GM12865 (cell line): ENCODE results near the gene TSPAN13.

Source experiments
- DNase-seq: peaks from one replicate; pipeline ENCODE4 v3.0.0; 2010; ENCODE audit warnings: low read depth
- H3K4me3 ChIP-seq: 2 replicates; pipeline ENCODE4 v1.5.1; 2011; ENCODE audit warnings: mild to moderate bottlenecking, low read depth, low read length, control low read depth
- TF ChIP-seq, protein P1 (sequence below): IDR thresholded peaks from 2 replicates; pipeline ENCODE4 v1.5.1; 2011; ENCODE audit warnings: low read length, control low read depth, low read depth, inconsistent platforms; ENCODE audit not compliant: insufficient read depth; ENCODE audit errors: missing control alignments

TSPAN13 gene

DNA sequence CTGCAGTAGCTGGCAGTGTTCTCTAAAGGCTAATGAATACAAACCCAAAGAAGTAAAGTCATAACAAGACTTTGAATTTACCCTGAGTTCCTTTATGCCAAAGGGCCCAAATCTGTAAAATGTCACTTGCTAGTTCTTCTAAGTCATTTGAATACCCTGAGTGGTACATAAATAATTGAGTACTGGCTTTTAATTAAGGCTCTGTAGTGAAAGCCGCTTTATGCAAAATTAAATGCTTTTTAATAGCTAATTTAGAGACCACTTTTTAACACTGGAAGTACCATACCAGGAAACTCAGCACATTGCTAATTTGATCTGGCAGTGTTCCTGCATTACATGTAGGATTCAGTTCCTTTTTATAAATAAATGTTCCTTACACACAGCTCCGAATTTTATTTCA lies 24.0 kb upstream of the TSPAN13 start:
- no peak for DNase-seq
- no peak overlapping the region for H3K4me3 ChIP-seq
- TF ChIP-seq, protein P1, sequence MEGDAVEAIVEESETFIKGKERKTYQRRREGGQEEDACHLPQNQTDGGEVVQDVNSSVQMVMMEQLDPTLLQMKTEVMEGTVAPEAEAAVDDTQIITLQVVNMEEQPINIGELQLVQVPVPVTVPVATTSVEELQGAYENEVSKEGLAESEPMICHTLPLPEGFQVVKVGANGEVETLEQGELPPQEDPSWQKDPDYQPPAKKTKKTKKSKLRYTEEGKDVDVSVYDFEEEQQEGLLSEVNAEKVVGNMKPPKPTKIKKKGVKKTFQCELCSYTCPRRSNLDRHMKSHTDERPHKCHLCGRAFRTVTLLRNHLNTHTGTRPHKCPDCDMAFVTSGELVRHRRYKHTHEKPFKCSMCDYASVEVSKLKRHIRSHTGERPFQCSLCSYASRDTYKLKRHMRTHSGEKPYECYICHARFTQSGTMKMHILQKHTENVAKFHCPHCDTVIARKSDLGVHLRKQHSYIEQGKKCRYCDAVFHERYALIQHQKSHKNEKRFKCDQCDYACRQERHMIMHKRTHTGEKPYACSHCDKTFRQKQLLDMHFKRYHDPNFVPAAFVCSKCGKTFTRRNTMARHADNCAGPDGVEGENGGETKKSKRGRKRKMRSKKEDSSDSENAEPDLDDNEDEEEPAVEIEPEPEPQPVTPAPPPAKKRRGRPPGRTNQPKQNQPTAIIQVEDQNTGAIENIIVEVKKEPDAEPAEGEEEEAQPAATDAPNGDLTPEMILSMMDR, result no peak

DNA sequence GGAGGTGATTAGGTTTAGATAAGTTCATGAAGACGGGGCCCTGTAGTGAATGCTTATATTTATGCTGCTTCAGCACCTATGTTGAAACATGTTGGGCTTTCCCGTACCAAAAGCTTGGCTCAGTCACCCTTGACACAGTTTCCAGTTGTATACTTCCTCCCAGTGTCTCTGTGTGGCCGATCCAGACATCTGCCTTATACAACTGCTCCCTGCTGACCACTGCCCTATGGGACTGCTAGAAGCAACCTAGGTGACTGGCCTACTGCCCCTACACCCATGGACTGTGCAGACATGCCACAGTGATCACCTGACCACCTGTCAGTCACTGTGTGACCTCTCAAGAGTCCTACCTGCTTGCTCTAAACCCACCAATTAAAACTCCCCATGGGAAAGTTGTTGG lies 22.6 kb upstream of the TSPAN13 start:
- no peak for DNase-seq
- no peak overlapping the region for H3K4me3 ChIP-seq
- TF ChIP-seq, protein P1, result no peak

DNA sequence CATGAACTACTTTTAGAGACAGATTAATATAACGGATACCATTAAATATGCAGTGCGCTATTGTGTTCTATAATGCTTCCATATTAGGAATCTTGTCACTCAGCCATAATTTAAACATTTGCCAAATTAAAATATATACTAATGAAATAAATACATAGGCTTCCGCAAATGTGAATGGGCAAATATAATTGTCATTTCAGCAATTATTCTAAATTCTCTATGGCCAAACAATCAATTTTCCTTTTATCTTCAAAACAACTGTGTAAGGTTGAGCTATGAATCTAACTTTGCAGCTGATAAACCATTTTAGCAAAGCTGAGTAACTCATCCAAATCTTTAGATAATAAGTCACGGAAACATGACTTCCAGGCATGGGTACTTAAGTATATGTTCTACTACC lies 20.7 kb upstream of the TSPAN13 start:
- TF ChIP-seq, protein P1, result no peak
- no peak for DNase-seq

DNA sequence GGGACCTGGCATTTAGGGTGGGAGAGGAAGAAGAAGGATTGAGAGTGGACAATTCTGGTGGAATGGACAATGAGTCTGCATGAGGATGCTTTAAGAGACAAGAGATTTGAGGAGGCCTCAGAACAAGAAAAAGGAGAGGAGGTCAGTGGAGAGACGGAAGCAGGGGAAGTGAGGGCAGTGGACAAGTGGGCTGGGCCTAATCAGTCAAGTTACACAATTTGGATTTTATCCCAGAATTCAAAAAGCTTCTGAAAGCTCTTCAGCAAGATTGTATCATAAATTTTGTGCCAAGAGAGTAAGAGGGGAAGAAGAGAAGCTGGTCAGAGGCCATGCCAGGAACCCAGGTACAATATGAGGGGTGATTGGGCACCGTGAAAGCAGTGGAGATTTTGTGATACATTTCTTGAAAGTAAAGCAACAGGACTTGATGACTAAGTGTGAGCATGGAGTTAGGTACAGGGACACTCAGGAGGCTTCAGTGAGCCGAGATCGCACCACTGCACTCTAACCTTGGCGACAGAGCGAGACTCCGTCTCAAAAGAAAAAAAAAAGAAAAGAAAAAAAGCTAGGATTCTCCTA lies 19.3 kb upstream of the TSPAN13 start:
- no peak overlapping the region for H3K4me3 ChIP-seq
- TF ChIP-seq, protein P1, result no peak
- no peak for DNase-seq

More for the DNA sequence above, 20.7 kb upstream of the TSPAN13 start:
- no peak overlapping the region for H3K4me3 ChIP-seq

DNA sequence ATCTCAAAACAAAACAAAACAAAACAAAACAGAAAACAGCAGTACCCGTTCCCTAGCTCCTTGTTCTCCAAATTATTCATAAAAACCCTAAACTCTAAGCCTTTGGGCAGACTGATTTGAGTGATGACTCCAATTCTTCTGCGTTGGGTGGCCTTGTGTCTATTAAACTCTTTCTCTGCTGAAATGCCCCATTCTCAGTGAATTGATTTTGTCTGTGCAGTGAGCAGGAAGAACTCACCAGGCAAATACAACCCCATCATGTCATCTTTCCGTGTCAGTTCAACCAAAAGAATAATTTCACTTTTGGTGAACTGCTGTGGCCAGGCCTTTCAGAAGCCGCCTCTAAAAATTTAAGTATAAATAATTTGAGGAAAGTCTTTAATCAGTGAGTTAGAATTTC lies 18.5 kb upstream of the TSPAN13 start:
- TF ChIP-seq, protein P1, result no peak
- H3K4me3 ChIP-seq, result no peak overlapping the region
- DNase-seq, result no peak

DNA sequence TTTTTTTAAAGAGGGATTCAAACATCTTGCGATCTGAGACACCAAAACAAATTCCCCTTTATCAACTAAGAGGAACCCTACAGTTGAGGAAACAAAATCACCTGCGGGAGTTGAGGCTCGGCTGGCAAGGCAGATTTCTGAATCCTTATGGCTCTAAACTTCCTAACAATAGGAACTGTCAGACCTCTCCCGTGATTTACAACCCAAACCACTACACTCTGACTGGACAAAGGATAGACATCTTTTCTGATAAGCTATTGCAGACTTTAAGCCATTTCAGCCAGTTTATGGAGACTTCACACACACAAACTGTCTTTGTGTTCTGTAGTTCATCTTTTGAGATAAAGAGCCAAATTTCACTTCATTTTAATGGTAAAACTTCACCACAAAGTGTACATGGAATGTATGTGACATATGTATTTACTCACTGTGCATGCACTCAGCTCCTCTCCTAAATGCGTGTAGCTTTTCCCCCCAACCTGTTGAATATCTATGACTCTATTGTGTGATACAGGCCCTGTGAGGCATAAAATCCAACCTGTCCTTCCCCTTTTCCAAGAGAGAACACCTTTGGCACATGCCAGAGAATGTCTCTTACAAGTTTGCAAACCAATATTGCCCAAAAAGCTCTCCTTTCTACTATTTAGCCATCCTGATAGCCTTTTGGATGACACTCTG lies 15.4 kb upstream of the TSPAN13 start:
- TF ChIP-seq, protein P1, result no peak
- DNase-seq, result no peak
- H3K4me3 ChIP-seq, result no peak overlapping the region
